IMR-90 (cell line): ENCODE measurements around the gene PPIB. TPM values are rescaled to one million over a fixed set of nuclear protein-coding genes. Genes with fewer than 3 reads are reported as not detected.

Experiments
- ATAC-seq: fragments of 200-7000 bp; cut with Tn5 transposase; 2 replicates; pipeline ENCODE4 v1.9.1; 2020; ENCODE audit warnings: low read depth, mild to moderate bottlenecking, moderate library complexity
- BruUV-seq: library from RNA; stranded (reverse); fragments of 400-500 nt; replicated peaks from 2 replicates; lab custom pipeline; 2021; lab: Mats Ljungman, UMichigan
- CTCF ChIA-PET: fragments of 300-600 bp; formaldehyde crosslinking; extraction: SDS; loops from one replicate; lab custom pipeline; 2021; ENCODE audit warnings: antibody characterized with exemption; lab: Yijun Ruan, JAX
- POLR2A ChIA-PET: fragments of 300-600 bp; sonication (Branson Sonifier 250); formaldehyde crosslinking; loops from one replicate; lab custom pipeline; 2022; ENCODE audit warnings: antibody characterized with exemption; ENCODE audit not compliant: unreplicated experiment; lab: Charles Lee
- DNase-seq: peaks from one replicate; pipeline ENCODE4 v3.0.0; 2013
- H2AFZ ChIP-seq: replicated peaks from 2 replicates; pipeline ENCODE3; 2013; ENCODE audit warnings: low read length, mild to moderate bottlenecking; ENCODE audit not compliant: poor library complexity
- H2AK5ac ChIP-seq: 2 replicates; pipeline ENCODE4 v1.6.1; 2013; ENCODE audit warnings: low read depth, low read length, inconsistent platforms
- H2AK9ac ChIP-seq: replicated peaks from 2 replicates; pipeline ENCODE3; 2013; ENCODE audit warnings: mild to moderate bottlenecking, low read depth, low read length, moderate library complexity; ENCODE audit not compliant: poor library complexity
- H2BK120ac ChIP-seq: 2 replicates; pipeline ENCODE4 v1.6.1; 2013; ENCODE audit warnings: low read depth, low read length, inconsistent platforms
- H2BK15ac ChIP-seq: 3 replicates; pipeline ENCODE4 v1.6.1; 2013; ENCODE audit warnings: low read depth, low read length, inconsistent platforms
- H2BK20ac ChIP-seq: 2 replicates; pipeline ENCODE4 v1.6.1; 2013; ENCODE audit warnings: low read depth, mild to moderate bottlenecking, inconsistent platforms, low read length, moderate library complexity
- H2BK5ac ChIP-seq: 2 replicates; pipeline ENCODE4 v1.6.1; 2013; ENCODE audit warnings: mild to moderate bottlenecking, low read depth, low read length, inconsistent platforms; ENCODE audit not compliant: poor library complexity, severe bottlenecking
- H3K14ac ChIP-seq: replicated peaks from 2 replicates; pipeline ENCODE4 v1.6.1; 2013; ENCODE audit warnings: low read depth, low read length, inconsistent platforms
- H3K18ac ChIP-seq: 2 replicates; pipeline ENCODE4 v1.6.1; 2013; ENCODE audit warnings: low read depth, low read length, control low read depth
- H3K23ac ChIP-seq: 2 replicates; pipeline ENCODE4 v1.6.1; 2013; ENCODE audit warnings: low read depth, low read length, inconsistent platforms
- H3K27ac ChIP-seq: 2 replicates; pipeline ENCODE4 v1.5.1; 2013; ENCODE audit warnings: mild to moderate bottlenecking, control low read depth, low read length; ENCODE audit not compliant: insufficient read depth
- H3K27me3 ChIP-seq: 2 replicates; pipeline ENCODE4 v1.6.1; 2013; ENCODE audit warnings: low read length; ENCODE audit not compliant: control insufficient read depth, insufficient read depth
- H3K36me3 ChIP-seq: 2 replicates; pipeline ENCODE4 v1.6.1; 2013; ENCODE audit warnings: low read length, mixed read lengths; ENCODE audit not compliant: control insufficient read depth, insufficient read depth
- H3K4ac ChIP-seq: 2 replicates; pipeline ENCODE4 v1.6.1; 2013; ENCODE audit warnings: low read depth, low read length, inconsistent platforms
- H3K4me1 ChIP-seq: 2 replicates; pipeline ENCODE4 v1.6.1; 2013; ENCODE audit warnings: low read length, mixed read lengths; ENCODE audit not compliant: control insufficient read depth, insufficient read depth
- H3K4me2 ChIP-seq: 2 replicates; pipeline ENCODE4 v1.6.1; 2013; ENCODE audit warnings: low read depth, mild to moderate bottlenecking, control low read depth, low read length, moderate library complexity
- H3K4me3 ChIP-seq: 2 replicates; pipeline ENCODE4 v1.5.1; 2013; ENCODE audit warnings: low read depth, mild to moderate bottlenecking, control low read depth, low read length, moderate library complexity; ENCODE audit not compliant: insufficient read depth
- H3K56ac ChIP-seq: 2 replicates; pipeline ENCODE4 v1.6.1; 2013; ENCODE audit warnings: low read length, inconsistent platforms; ENCODE audit not compliant: insufficient read depth; ENCODE audit errors: extremely low read depth
- H3K79me1 ChIP-seq, 2 experiments: 2 replicates each; pipeline ENCODE4 v1.6.1; 2013; ENCODE audit warnings: low read length in 2 of 2, inconsistent platforms in 1 of 2, low read depth in 1 of 2
- H3K9ac ChIP-seq: 2 replicates; pipeline ENCODE4 v1.6.1; 2013; ENCODE audit warnings: low read depth, low read length, control low read depth
- H3K9me1 ChIP-seq: 2 replicates; pipeline ENCODE4 v1.6.1; 2013; ENCODE audit warnings: low read length, inconsistent platforms; ENCODE audit not compliant: insufficient read depth
- H3K9me3 ChIP-seq: 2 replicates; pipeline ENCODE4 v1.6.1; 2013; ENCODE audit warnings: low read length; ENCODE audit not compliant: control insufficient read depth, insufficient read depth
- H4K20me1 ChIP-seq: 2 replicates; pipeline ENCODE4 v1.6.1; 2013; ENCODE audit warnings: low read length, inconsistent platforms; ENCODE audit not compliant: insufficient read depth
- H4K5ac ChIP-seq: 2 replicates; pipeline ENCODE4 v1.6.1; 2013; ENCODE audit warnings: mild to moderate bottlenecking, low read depth, low read length, control low read depth
- H4K8ac ChIP-seq, 2 experiments: 2 replicates each; pipeline ENCODE4 v1.6.1; 2013; ENCODE audit warnings: low read depth in 2 of 2, low read length in 2 of 2, control low read depth in 1 of 2, inconsistent platforms in 1 of 2
- H4K91ac ChIP-seq: 2 replicates; pipeline ENCODE4 v1.6.1; 2013; ENCODE audit warnings: low read depth, low read length, inconsistent platforms; ENCODE audit not compliant: insufficient read depth
- BHLHE40 ChIP-seq: fragments of 150-350 bp; IDR thresholded peaks from 2 replicates; pipeline ENCODE4 v1.6.1; 2016; ENCODE audit warnings: mild to moderate bottlenecking, low read depth, low read length
- CHD1 ChIP-seq: IDR thresholded peaks from 2 replicates; pipeline ENCODE4 v1.6.1; 2012; ENCODE audit warnings: low read depth, low read length, improper control_type of control experiment
- FOS ChIP-seq: fragments of 150-350 bp; IDR thresholded peaks from 2 replicates; pipeline ENCODE4 v1.6.1; 2016; ENCODE audit warnings: low read depth, low read length
- NFE2L2 ChIP-seq: fragments of 150-350 bp; IDR thresholded peaks from 2 replicates; pipeline ENCODE4 v1.6.1; 2016; ENCODE audit warnings: low read depth, mild to moderate bottlenecking, low read length
- RFX5 ChIP-seq: IDR thresholded peaks from 2 replicates; pipeline ENCODE4 v1.8.0; 2012; ENCODE audit warnings: low read depth, mild to moderate bottlenecking, low read length, moderate library complexity
- SMC3 ChIP-seq: fragments of 150-350 bp; IDR thresholded peaks from 2 replicates; pipeline ENCODE4 v1.6.1; 2016; ENCODE audit warnings: low read depth, mild to moderate bottlenecking, antibody characterized with exemption, low read length, moderate library complexity
- WGBS, 2 experiments: methylation state at CpG; one replicate each; pipeline versions ENCODE4 v1.1.5 to v1.1.7; 2013; ENCODE audit warnings: missing lambda C conversion rate in 2 of 2; ENCODE audit not compliant: insufficient read length in 1 of 2; ENCODE audit errors: extremely low coverage in 2 of 2; 5-methylcytosine and 5-hydroxymethylcytosine counted together
- dilution Hi-C: fragments of 300-500 bp; cut with HindIII; formaldehyde crosslinking; loops from one replicate; pipeline ENCODE4 v1.14.3; 2018; ENCODE audit warnings: low sequenced_read_pairs; ENCODE audit not compliant: unreplicated experiment
- in situ Hi-C: fragments of 300-500 bp; cut with MboI; formaldehyde crosslinking; loops from 3 replicates; pipeline ENCODE4 v1.14.3; 2019; ENCODE audit warnings: low sequenced_read_pairs, inconsistent platforms, mixed read lengths
- intact Hi-C: fragments of 100-400 bp; cut with micrococcal nuclease; formaldehyde crosslinking; loops from 2 replicates; pipeline ENCODE4 v1.10.0; 2022
- polyA plus RNA-seq, 3 experiments: library from polyadenylated mRNA; depleted of rRNA; stranded (reverse); fragments of >200 nt; gene quantifications; 2 replicates each; pipeline ENCODE4 v1.2.3, GENCODE V29; 2012; ENCODE audit warnings: low replicate concordance in 1 of 3
- total RNA-seq: library from RNA; depleted of rRNA; stranded (reverse); fragments of >200 nt; gene quantifications from 2 replicates; pipeline ENCODE4 v1.2.3, GENCODE V29; 2012
- TF ChIP-seq, protein P1 (sequence below): fragments of 150-350 bp; IDR thresholded peaks from 2 replicates; pipeline ENCODE4 v1.6.1; 2017; ENCODE audit warnings: mild to moderate bottlenecking, antibody characterized with exemption, low read length, low read depth
- TF ChIP-seq, protein P2 (sequence below): conservative IDR thresholded peaks from 2 replicates; pipeline ENCODE4 v1.5.1; 2012; ENCODE audit warnings: mild to moderate bottlenecking, low read depth, low read length, improper control_type of control experiment
- TF ChIP-seq, protein P3 (sequence below): fragments of 150-350 bp; IDR thresholded peaks from 2 replicates; pipeline ENCODE4 v1.6.1; 2016; ENCODE audit warnings: low read depth, mild to moderate bottlenecking, low read length, moderate library complexity, borderline replicate concordance

The PPIB gene
- total and polyA plus RNA-seq, 2 of the 4 experiments (the other 2 are of a cell fraction): 1,358 to 1,682 TPM

DNA sequence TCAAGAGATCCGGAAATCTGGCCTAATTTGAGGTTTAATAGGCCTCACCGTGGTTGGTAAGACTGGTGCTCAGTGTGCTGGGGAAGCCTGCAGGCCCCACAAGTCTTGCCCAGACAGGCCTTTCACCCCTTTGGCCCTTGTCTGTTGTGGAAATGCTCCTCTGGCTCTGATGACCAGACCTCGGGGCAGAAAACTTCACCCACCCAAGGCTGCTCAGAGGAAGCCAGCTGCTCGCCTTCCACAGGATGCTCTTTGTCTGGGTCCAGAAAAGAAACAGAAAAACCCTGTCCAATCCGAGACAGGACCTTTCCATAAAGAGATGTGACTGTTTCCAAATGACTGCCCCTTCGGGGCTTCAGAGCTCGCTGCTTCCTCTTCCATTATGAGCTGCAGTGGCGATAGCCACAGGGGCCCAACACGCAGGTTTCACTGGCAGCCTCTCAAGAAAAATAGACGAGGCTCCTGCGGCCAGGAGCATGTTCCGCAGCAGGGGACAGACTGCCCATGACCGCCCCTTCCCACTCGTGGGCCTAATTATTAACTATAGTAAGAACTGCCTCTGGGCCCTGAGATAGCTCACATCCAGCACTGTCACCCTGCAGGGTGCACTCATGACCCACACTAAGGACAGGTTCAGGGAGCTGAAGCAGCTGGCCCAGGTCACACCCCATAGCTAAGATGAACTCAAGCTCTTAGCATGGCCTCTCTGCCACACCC is 18.1 kb downstream of the PPIB start:
- H3K9me3 ChIP-seq: no peaks in the 10 kb centered on the region
- H2AK5ac ChIP-seq: no peak overlapping the region
- H3K27ac ChIP-seq: no peak overlapping the region
- ATAC-seq (no peak), DNase-seq (no peak)
- dilution Hi-C loops: no loop called here
- no TSS peak for BruUV-seq
- H3K9ac ChIP-seq: no peak overlapping the region
- H2BK20ac ChIP-seq: no peak overlapping the region
- no peak overlapping the region for H3K14ac ChIP-seq
- intact Hi-C loops: loop anchor here (5.0 kb wide), 1 partner anchor 32 kb away; no protein-coding TSS in a partner anchor
- H3K4me3 ChIP-seq: no peak overlapping the region
- CTCF ChIA-PET: interaction anchor here (0.7 kb wide), 1 partner anchor 1358 kb away, joined by 3 read pairs; no protein-coding TSS in a partner anchor
- H4K91ac ChIP-seq: no peak overlapping the region
- H3K9me1 ChIP-seq: 0 out of 2 replicates have a peak, but pooled peaks cover 6% of the 10 kb centered on the region
- H3K23ac ChIP-seq: no peak overlapping the region
- no peak overlapping the region for H3K4me2 ChIP-seq
- no peak overlapping the region for H2BK15ac ChIP-seq
- H4K5ac ChIP-seq: no peak overlapping the region
- no peak overlapping the region for H3K4ac ChIP-seq
- TF ChIP-seq, protein P1, sequence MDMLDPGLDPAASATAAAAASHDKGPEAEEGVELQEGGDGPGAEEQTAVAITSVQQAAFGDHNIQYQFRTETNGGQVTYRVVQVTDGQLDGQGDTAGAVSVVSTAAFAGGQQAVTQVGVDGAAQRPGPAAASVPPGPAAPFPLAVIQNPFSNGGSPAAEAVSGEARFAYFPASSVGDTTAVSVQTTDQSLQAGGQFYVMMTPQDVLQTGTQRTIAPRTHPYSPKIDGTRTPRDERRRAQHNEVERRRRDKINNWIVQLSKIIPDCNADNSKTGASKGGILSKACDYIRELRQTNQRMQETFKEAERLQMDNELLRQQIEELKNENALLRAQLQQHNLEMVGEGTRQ: no peak
- TF ChIP-seq, protein P2, sequence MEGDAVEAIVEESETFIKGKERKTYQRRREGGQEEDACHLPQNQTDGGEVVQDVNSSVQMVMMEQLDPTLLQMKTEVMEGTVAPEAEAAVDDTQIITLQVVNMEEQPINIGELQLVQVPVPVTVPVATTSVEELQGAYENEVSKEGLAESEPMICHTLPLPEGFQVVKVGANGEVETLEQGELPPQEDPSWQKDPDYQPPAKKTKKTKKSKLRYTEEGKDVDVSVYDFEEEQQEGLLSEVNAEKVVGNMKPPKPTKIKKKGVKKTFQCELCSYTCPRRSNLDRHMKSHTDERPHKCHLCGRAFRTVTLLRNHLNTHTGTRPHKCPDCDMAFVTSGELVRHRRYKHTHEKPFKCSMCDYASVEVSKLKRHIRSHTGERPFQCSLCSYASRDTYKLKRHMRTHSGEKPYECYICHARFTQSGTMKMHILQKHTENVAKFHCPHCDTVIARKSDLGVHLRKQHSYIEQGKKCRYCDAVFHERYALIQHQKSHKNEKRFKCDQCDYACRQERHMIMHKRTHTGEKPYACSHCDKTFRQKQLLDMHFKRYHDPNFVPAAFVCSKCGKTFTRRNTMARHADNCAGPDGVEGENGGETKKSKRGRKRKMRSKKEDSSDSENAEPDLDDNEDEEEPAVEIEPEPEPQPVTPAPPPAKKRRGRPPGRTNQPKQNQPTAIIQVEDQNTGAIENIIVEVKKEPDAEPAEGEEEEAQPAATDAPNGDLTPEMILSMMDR: no peak
- TF ChIP-seq CHD1 (no peak), NFE2L2 (no peak), SMC3 (no peak), BHLHE40 (no peak), RFX5 (no peak), FOS (no peak)
- TF ChIP-seq, protein P3, sequence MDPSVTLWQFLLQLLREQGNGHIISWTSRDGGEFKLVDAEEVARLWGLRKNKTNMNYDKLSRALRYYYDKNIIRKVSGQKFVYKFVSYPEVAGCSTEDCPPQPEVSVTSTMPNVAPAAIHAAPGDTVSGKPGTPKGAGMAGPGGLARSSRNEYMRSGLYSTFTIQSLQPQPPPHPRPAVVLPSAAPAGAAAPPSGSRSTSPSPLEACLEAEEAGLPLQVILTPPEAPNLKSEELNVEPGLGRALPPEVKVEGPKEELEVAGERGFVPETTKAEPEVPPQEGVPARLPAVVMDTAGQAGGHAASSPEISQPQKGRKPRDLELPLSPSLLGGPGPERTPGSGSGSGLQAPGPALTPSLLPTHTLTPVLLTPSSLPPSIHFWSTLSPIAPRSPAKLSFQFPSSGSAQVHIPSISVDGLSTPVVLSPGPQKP: no peak
- H3K56ac ChIP-seq: no peak overlapping the region
- H4K20me1 ChIP-seq: no peaks in the 10 kb centered on the region
- H3K27me3 ChIP-seq: no peaks in the 10 kb centered on the region
- H2BK5ac ChIP-seq: no peak overlapping the region
- H3K36me3 ChIP-seq: peaks cover 17% of the 10 kb centered on the region
- no peaks in the 10 kb centered on the region; the same call in 1 of the 2 replicates for H3K4me1 ChIP-seq
- 92% methylated on average over 2 of the region's 14 CpGs; no CpG with 5 or more reads in 1 of the 2 experiments for WGBS, 2 experiments
- H4K8ac ChIP-seq: no peak overlapping the region
- no peak overlapping the region for H3K18ac ChIP-seq
- POLR2A ChIA-PET: no interaction called here
- no peak overlapping the region for H2BK120ac ChIP-seq
- in situ Hi-C loops: no loop called here
- H2AFZ ChIP-seq: no peak overlapping the region
- no peaks in the 10 kb centered on the region for H3K79me1 ChIP-seq
- no peak overlapping the region for H2AK9ac ChIP-seq
